H9 (cell line): ENCODE measurements around the gene PICALM. TPM values are rescaled to one million over a fixed set of nuclear protein-coding genes. Genes with fewer than 3 reads are reported as not detected.

Source experiments
- DNase-seq: peaks from one replicate; pipeline ENCODE4 v3.0.0-alpha.2; 2017
- H2AFZ ChIP-seq: one replicate; pipeline ENCODE4 v1.6.1; 2013; ENCODE audit warnings: mild to moderate bottlenecking, low read length, control low read depth, moderate library complexity
- H2AK5ac ChIP-seq: 2 replicates; pipeline ENCODE4 v1.6.1; 2013; ENCODE audit warnings: low read length, control low read depth, mixed read lengths; ENCODE audit not compliant: insufficient read length
- H2BK120ac ChIP-seq: one replicate; pipeline ENCODE4 v1.6.1; 2013; ENCODE audit warnings: low read depth, mild to moderate bottlenecking, low read length, control low read depth, inconsistent platforms; ENCODE audit not compliant: poor library complexity, severe bottlenecking
- H2BK12ac ChIP-seq: 2 replicates; pipeline ENCODE4 v1.6.1; 2013; ENCODE audit warnings: low read length, control low read depth, mixed read lengths, low read depth; ENCODE audit not compliant: insufficient read length
- H2BK15ac ChIP-seq: 2 replicates; pipeline ENCODE4 v1.6.1; 2013; ENCODE audit warnings: low read depth, low read length, control low read depth
- H2BK20ac ChIP-seq: one replicate; pipeline ENCODE4 v1.6.1; 2013; ENCODE audit warnings: low read depth, mild to moderate bottlenecking, low read length, control low read depth, inconsistent platforms; ENCODE audit not compliant: poor library complexity, severe bottlenecking
- H2BK5ac ChIP-seq: 2 replicates; pipeline ENCODE4 v1.6.1; 2013; ENCODE audit warnings: low read length, control low read depth, mixed read lengths; ENCODE audit not compliant: insufficient read length
- H3K14ac ChIP-seq: 2 replicates; pipeline ENCODE4 v1.6.1; 2013; ENCODE audit warnings: low read length, control low read depth; ENCODE audit not compliant: insufficient read depth
- H3K18ac ChIP-seq: 2 replicates; pipeline ENCODE4 v1.6.1; 2013; ENCODE audit warnings: low read depth, mild to moderate bottlenecking, mixed read lengths, low read length, control low read depth; ENCODE audit not compliant: insufficient read length
- H3K23ac ChIP-seq: 2 replicates; pipeline ENCODE4 v1.6.1; 2013; ENCODE audit warnings: low read length, control low read depth, mixed read lengths, low read depth; ENCODE audit not compliant: insufficient read length
- H3K23me2 ChIP-seq: 2 replicates; pipeline ENCODE4 v1.6.1; 2013; ENCODE audit warnings: low read depth, mild to moderate bottlenecking, mixed read lengths, low read length, control low read depth; ENCODE audit not compliant: insufficient read length, poor library complexity, severe bottlenecking
- H3K27ac ChIP-seq: 2 replicates; pipeline ENCODE4 v1.5.1; 2013; ENCODE audit warnings: low read length, control low read depth, mixed read lengths, low read depth; ENCODE audit not compliant: insufficient read length
- H3K27me3 ChIP-seq: 2 replicates; pipeline ENCODE4 v1.6.1; 2013; ENCODE audit warnings: low read length, control low read depth, inconsistent platforms; ENCODE audit not compliant: insufficient read depth
- H3K4ac ChIP-seq: 2 replicates; pipeline ENCODE4 v1.6.1; 2013; ENCODE audit warnings: low read depth, mild to moderate bottlenecking, control low read depth, inconsistent platforms, low read length, moderate library complexity
- H3K4me1 ChIP-seq: 2 replicates; pipeline ENCODE4 v1.6.1; 2013; ENCODE audit warnings: low read length, control low read depth, inconsistent platforms; ENCODE audit not compliant: insufficient read depth
- H3K4me2 ChIP-seq: 2 replicates; pipeline ENCODE4 v1.6.1; 2013; ENCODE audit warnings: low read length, control low read depth, mixed read lengths; ENCODE audit not compliant: insufficient read length, insufficient read depth
- H3K56ac ChIP-seq: 2 replicates; pipeline ENCODE4 v1.6.1; 2013; ENCODE audit warnings: low read depth, mild to moderate bottlenecking, mixed read lengths, low read length, control low read depth; ENCODE audit not compliant: insufficient read length
- H3K79me1 ChIP-seq: 2 replicates; pipeline ENCODE4 v1.6.1; 2013; ENCODE audit warnings: low read depth, mild to moderate bottlenecking, moderate library complexity, low read length, control low read depth, inconsistent platforms; ENCODE audit not compliant: insufficient read depth, poor library complexity, severe bottlenecking
- H3K79me2 ChIP-seq: 2 replicates; pipeline ENCODE4 v1.6.1; 2013; ENCODE audit warnings: low read length, control low read depth, inconsistent platforms; ENCODE audit not compliant: insufficient read depth
- H3K9ac ChIP-seq: 2 replicates; pipeline ENCODE4 v1.6.1; 2013; ENCODE audit warnings: low read length, control low read depth, mixed read lengths; ENCODE audit not compliant: insufficient read length; ENCODE audit errors: extremely low read depth
- H3K9me3 ChIP-seq: one replicate; pipeline ENCODE4 v1.6.1; 2013; ENCODE audit warnings: low read depth, low read length, inconsistent platforms; ENCODE audit not compliant: control insufficient read depth
- H3T11ph ChIP-seq: one replicate; pipeline ENCODE4 v1.6.1; 2013; ENCODE audit warnings: mild to moderate bottlenecking, low read length, control low read depth, inconsistent platforms
- H4K20me1 ChIP-seq: one replicate; pipeline ENCODE4 v1.6.1; 2013; ENCODE audit not compliant: control insufficient read depth, insufficient read length, insufficient read depth
- H4K5ac ChIP-seq: 2 replicates; pipeline ENCODE4 v1.6.1; 2013; ENCODE audit warnings: low read depth, mild to moderate bottlenecking, mixed read lengths, low read length, control low read depth; ENCODE audit not compliant: insufficient read length
- H4K8ac ChIP-seq: replicated peaks from 2 replicates; pipeline ENCODE4 v1.6.1; 2013; ENCODE audit warnings: low read length, control low read depth, mixed read lengths, low read depth; ENCODE audit not compliant: insufficient read length
- H4K91ac ChIP-seq: 2 replicates; pipeline ENCODE4 v1.6.1; 2013; ENCODE audit warnings: low read depth, mild to moderate bottlenecking, moderate library complexity, mixed read lengths, low read length, control low read depth; ENCODE audit not compliant: insufficient read length
- H3K27ac Mint-ChIP-seq, 3 experiments: 2 replicates in 2 of 3; 3 replicates in 1 of 3; pipeline ENCODE4 v1.8.0; 2020 to 2021; ENCODE audit warnings: mixed read lengths in 3 of 3, mild to moderate bottlenecking in 1 of 3, moderate library complexity in 1 of 3
- H3K27me3 Mint-ChIP-seq: 2 replicates; pipeline ENCODE4 v1.8.0; 2021; ENCODE audit warnings: low read depth, mild to moderate bottlenecking, moderate library complexity, mixed read lengths
- H3K36me3 Mint-ChIP-seq, 3 experiments: 2 replicates in 2 of 3; 3 replicates in 1 of 3; pipeline ENCODE4 v1.8.0; 2020 to 2021; ENCODE audit warnings: low read depth in 3 of 3, mixed read lengths in 3 of 3; ENCODE audit not compliant: insufficient read depth in 1 of 3
- H3K4me1 Mint-ChIP-seq, 2 experiments: 2 replicates each; pipeline ENCODE4 v1.8.0; 2020; ENCODE audit warnings: mixed read lengths in 2 of 2
- H3K4me3 Mint-ChIP-seq, 2 experiments: 2 replicates in 1 of 2; 3 replicates in 1 of 2; pipeline ENCODE4 v1.8.0; 2020 to 2021; ENCODE audit warnings: mild to moderate bottlenecking in 2 of 2, mixed read lengths in 2 of 2, moderate library complexity in 1 of 2
- H3K9me3 Mint-ChIP-seq, 2 experiments: 2 replicates in 1 of 2; 3 replicates in 1 of 2; pipeline ENCODE4 v1.8.0; 2020; ENCODE audit warnings: mild to moderate bottlenecking in 2 of 2, mixed read lengths in 2 of 2, moderate library complexity in 1 of 2
- WGBS: extraction: QIAGEN DNeasy Blood & Tissue Kit; methylation state at CpG from one replicate; pipeline ENCODE4 v1.1.7; 2013; ENCODE audit warnings: missing lambda C conversion rate, low lambda C conversion rate, mixed read lengths; ENCODE audit not compliant: insufficient read length; ENCODE audit errors: extremely low coverage; 5-methylcytosine and 5-hydroxymethylcytosine counted together
- total RNA-seq: library from RNA; stranded (reverse); gene quantifications from 2 replicates; pipeline ENCODE4 v1.2.1, GENCODE V29; 2021
- TF ChIP-seq, protein P1 (sequence below): fragments of 200-600 bp; sonication (generic); conservative IDR thresholded peaks from 3 replicates; pipeline ENCODE4 v1.8.0; 2021; ENCODE audit warnings: antibody characterized with exemption, mild to moderate bottlenecking

Gene PICALM
- total RNA-seq, 1 experiment from 2014 or later = 76.4 TPM

DNA sequence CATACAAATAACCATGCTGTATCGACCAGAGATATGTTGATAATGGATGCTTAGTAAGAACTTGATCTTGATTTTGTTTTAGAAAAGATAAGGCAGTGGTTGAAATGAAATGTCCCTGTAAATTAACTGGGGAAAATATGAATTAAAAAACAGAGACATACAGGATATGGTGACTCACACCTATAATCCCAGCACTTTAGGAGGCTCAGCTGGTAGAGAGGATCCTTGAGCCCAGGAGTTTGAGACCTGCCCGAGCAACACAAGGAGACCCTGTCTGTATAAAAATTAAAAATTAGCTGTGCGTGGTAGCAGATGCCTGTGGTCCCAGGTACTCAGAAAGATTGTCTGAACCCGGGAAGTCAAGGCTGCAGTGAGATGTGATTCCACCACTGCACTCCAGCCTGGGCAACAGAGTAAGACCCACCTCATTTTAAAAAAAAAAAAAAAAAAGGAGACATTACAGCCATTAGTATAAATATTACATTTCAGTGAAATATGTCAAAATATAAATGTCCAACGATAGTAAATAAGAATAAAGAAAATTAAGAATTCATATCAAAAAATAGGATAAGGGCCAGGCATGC is 4.6 kb downstream of the PICALM start:
- no peak overlapping the region for H3T11ph ChIP-seq
- no peak overlapping the region for H2BK20ac ChIP-seq
- no peak overlapping the region for H3K18ac ChIP-seq
- no peaks in the 10 kb centered on the region for H3K9me3 ChIP-seq
- H2AFZ ChIP-seq = no peak overlapping the region
- peaks cover 14% of the 10 kb centered on the region for H3K79me1 ChIP-seq
- no peak overlapping the region for H4K5ac ChIP-seq
- no peak overlapping the region for H3K27ac ChIP-seq
- no peak overlapping the region for H2BK12ac ChIP-seq
- no peaks in the 10 kb centered on the region; the same call in 1 of the 2 replicates for H3K4me1 ChIP-seq
- Mint-ChIP-seq H3K27me3 (no peaks in the 10 kb centered on the region), H3K4me3 (no peak overlapping the region; a peak in 1 of 5 replicates), H3K4me1 (peaks cover 56 to 60% of the 10 kb centered on the region in 2 experiments), H3K36me3 (peaks cover 0 to 3% (median 0%) of the 10 kb centered on the region in 3 experiments; a peak in 1 of 7 replicates), H3K9me3 (no peaks in the 10 kb centered on the region; a peak in 1 of 5 replicates), H3K27ac (peak overlapping the region in 1 of 3 experiments; percentile 57; a peak in 1 of 7 replicates)
- no peak overlapping the region for H3K23ac ChIP-seq
- H3K79me2 ChIP-seq = peaks cover 55% of the 10 kb centered on the region
- H4K91ac ChIP-seq = no peak overlapping the region
- H4K8ac ChIP-seq = no peak overlapping the region
- H2BK120ac ChIP-seq = no peak overlapping the region
- WGBS = no CpG with 5 or more reads among the region's 5 CpGs
- no peak overlapping the region for H3K56ac ChIP-seq
- H3K14ac ChIP-seq = no peak overlapping the region
- H3K27me3 ChIP-seq = no peaks in the 10 kb centered on the region
- H3K4ac ChIP-seq = no peak overlapping the region
- no peak overlapping the region for H2AK5ac ChIP-seq
- H3K9ac ChIP-seq = no peak overlapping the region
- TF ChIP-seq, protein P1, sequence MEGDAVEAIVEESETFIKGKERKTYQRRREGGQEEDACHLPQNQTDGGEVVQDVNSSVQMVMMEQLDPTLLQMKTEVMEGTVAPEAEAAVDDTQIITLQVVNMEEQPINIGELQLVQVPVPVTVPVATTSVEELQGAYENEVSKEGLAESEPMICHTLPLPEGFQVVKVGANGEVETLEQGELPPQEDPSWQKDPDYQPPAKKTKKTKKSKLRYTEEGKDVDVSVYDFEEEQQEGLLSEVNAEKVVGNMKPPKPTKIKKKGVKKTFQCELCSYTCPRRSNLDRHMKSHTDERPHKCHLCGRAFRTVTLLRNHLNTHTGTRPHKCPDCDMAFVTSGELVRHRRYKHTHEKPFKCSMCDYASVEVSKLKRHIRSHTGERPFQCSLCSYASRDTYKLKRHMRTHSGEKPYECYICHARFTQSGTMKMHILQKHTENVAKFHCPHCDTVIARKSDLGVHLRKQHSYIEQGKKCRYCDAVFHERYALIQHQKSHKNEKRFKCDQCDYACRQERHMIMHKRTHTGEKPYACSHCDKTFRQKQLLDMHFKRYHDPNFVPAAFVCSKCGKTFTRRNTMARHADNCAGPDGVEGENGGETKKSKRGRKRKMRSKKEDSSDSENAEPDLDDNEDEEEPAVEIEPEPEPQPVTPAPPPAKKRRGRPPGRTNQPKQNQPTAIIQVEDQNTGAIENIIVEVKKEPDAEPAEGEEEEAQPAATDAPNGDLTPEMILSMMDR = no peak
- DNase-seq = no peak
- no peaks in the 10 kb centered on the region for H4K20me1 ChIP-seq
- no peak overlapping the region for H2BK5ac ChIP-seq
- H3K4me2 ChIP-seq = no peak overlapping the region
- H3K23me2 ChIP-seq = peaks cover 6% of the 10 kb centered on the region
- no peak overlapping the region for H2BK15ac ChIP-seq
